Tibial artery (tissue), 4 donors: ENCODE results near the gene SPATS1.

Experiments
- DNase-seq, 2 donors: peaks; one replicate each; pipeline ENCODE4 v3.0.0-alpha.2; 2019
- H3K27ac ChIP-seq, 2 donors: fragments of 200-600 bp; sonication (generic) in 1 of 2; 1 replicate in 1 of 2; 2 replicates in 1 of 2; pipeline ENCODE4 v1.5.1; 2018 to 2019; ENCODE audit warnings: mild to moderate bottlenecking in 1 of 2
- H3K27me3 ChIP-seq, 2 donors: fragments of 200-600 bp; sonication (generic) in 1 of 2; one replicate each; pipeline versions ENCODE4 v1.5.1 to v1.6.0; 2016 to 2019
- H3K36me3 ChIP-seq, 3 donors: fragments of 200-600 bp; sonication (generic) in 2 of 3; one replicate each; pipeline ENCODE4 v1.5.1; 2016 to 2019; ENCODE audit warnings: mild to moderate bottlenecking in 2 of 3
- H3K4me1 ChIP-seq, 4 donors: fragments of 200-600 bp; sonication (generic) in 2 of 4; 1 replicate in 3 of 4; 2 replicates in 1 of 4; pipeline ENCODE4 v1.5.1; 2016 to 2019
- H3K4me3 ChIP-seq, 2 donors: fragments of 200-600 bp; sonication (generic) in 1 of 2; 1 replicate in 1 of 2; 2 replicates in 1 of 2; pipeline ENCODE4 v1.5.1; 2018 to 2019; ENCODE audit warnings: mild to moderate bottlenecking in 2 of 2
- H3K9me3 ChIP-seq, 3 donors: fragments of 200-600 bp; sonication (generic) in 1 of 3; one replicate each; pipeline ENCODE4 v1.5.1; 2016 to 2019
- CTCF ChIP-seq, 2 experiments: fragments of 200-600 bp in 1 of 2; fragments of 450-650 bp in 1 of 2; IDR thresholded peaks; one replicate each; pipeline ENCODE4 v1.5.1; 2017 to 2019; ENCODE audit warnings: antibody characterized with exemption in 2 of 2, mild to moderate bottlenecking in 1 of 2, moderate library complexity in 1 of 2
- intact Hi-C: fragments of 100-400 bp; cut with DNase I; formaldehyde crosslinking; loops from one replicate; pipeline ENCODE4 v1.15.0; 2023; ENCODE audit warnings: low total_unique reads

SPATS1 gene

GRCh38 chr6:44298055-44298803, 44.2 kb upstream of the SPATS1 start:
- H3K27me3 ChIP-seq, result peaks cover 0 to 52% of the 10 kb centered on the region in 2 donors
- no peak for DNase-seq
- no peak overlapping the region for H3K4me3 ChIP-seq

GRCh38 chr6:44298864-44299263, 43.6 kb upstream of the SPATS1 start:
- TF ChIP-seq CTCF (IDR thresholded peaks at IDR 0.05), result no peak
- Histone ChIP-seq H3K36me3 (peaks cover 29 to 39% (median 38%) of the 10 kb centered on the region in 3 donors), H3K27me3 (peaks cover 0 to 46% of the 10 kb centered on the region in 2 donors), H3K4me3 (no peak overlapping the region), H3K27ac (no peak overlapping the region), H3K4me1 (peaks cover 0 to 16% (median 12%) of the 10 kb centered on the region in 4 donors), H3K9me3 (no peaks in the 10 kb centered on the region)
- no peak for DNase-seq
- intact Hi-C loops, result no loop called here

More at GRCh38 chr6:44298055-44298803, 44.2 kb upstream of the SPATS1 start:
- peaks cover 23 to 32% (median 32%) of the 10 kb centered on the region in 3 donors for H3K36me3 ChIP-seq
- H3K27ac ChIP-seq, result no peak overlapping the region
- H3K4me1 ChIP-seq, result peaks cover 0 to 16% (median 12%) of the 10 kb centered on the region in 4 donors
- TF ChIP-seq CTCF (IDR thresholded peaks at IDR 0.05), result no peak
- no peaks in the 10 kb centered on the region for H3K9me3 ChIP-seq
- intact Hi-C loops, result no loop called here

GRCh38 chr6:44300292-44300823, 42.1 kb upstream of the SPATS1 start:
- Histone ChIP-seq H3K36me3 (peaks cover 40 to 54% (median 51%) of the 10 kb centered on the region in 3 donors), H3K27ac (no peak overlapping the region), H3K27me3 (peaks cover 0 to 32% of the 10 kb centered on the region in 2 donors), H3K9me3 (no peaks in the 10 kb centered on the region), H3K4me1 (peaks cover 0 to 16% (median 12%) of the 10 kb centered on the region in 4 donors), H3K4me3 (no peak overlapping the region)
- intact Hi-C loops, result no loop called here
- no peak for TF ChIP-seq CTCF (IDR thresholded peaks at IDR 0.05)
- DNase-seq, result peak in 1 of 2 donors; percentile 59

GRCh38 chr6:44301106-44301505, 41.3 kb upstream of the SPATS1 start:
- Histone ChIP-seq H3K9me3 (no peaks in the 10 kb centered on the region), H3K4me1 (peaks cover 0 to 16% (median 12%) of the 10 kb centered on the region in 4 donors), H3K27me3 (peaks cover 0 to 25% of the 10 kb centered on the region in 2 donors), H3K36me3 (peaks cover 40 to 61% (median 59%) of the 10 kb centered on the region in 3 donors), H3K4me3 (no peak overlapping the region), H3K27ac (no peak overlapping the region)
- TF ChIP-seq CTCF (IDR thresholded peaks at IDR 0.05), result no peak
- intact Hi-C loops, result no loop called here
- DNase-seq, result peak in 1 of 2 donors; percentile 39

- Histone ChIP-seq H3K27me3 (peaks cover 0 to 16% of the 10 kb centered on the region in 2 donors), H3K4me1 (peaks cover 0 to 13% (median 11%) of the 10 kb centered on the region in 4 donors), H3K4me3 (no peak overlapping the region), H3K27ac (no peak overlapping the region), H3K36me3 (peaks cover 40 to 70% (median 68%) of the 10 kb centered on the region in 3 donors), H3K9me3 (no peaks in the 10 kb centered on the region)
- intact Hi-C loops, result no loop called here
- DNase-seq, result peak in 1 of 2 donors; percentile 50
- no peak for TF ChIP-seq CTCF (IDR thresholded peaks at IDR 0.05)
These were observed 40.5 kb upstream of the SPATS1 start for GRCh38 chr6:44301782-44302564.
